ENCODE data around the gene CSRNP3.

Gene CSRNP3

DNA sequence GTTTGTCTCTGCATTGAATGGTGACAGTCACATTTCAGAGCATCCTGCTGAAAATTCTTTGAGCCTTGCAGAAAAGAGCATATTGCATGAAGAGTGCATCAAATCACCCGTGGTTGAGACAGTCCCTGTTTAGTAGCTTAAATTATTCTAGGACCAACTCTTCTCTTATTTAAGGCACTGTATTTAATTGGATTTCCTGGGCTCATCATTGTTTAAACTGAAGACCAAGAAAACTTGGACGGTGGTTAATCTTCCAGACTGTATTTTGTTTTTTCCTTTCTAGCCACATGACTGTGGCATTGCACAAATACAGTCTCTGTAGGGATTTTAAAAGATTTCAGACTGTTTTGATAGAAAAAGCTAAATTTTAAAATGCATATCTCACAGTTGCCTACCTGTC, 210.1 kb downstream of the CSRNP3 start:
- DNase-seq (ENCODE audit: low read depth, low spot score) = no peak

DNA sequence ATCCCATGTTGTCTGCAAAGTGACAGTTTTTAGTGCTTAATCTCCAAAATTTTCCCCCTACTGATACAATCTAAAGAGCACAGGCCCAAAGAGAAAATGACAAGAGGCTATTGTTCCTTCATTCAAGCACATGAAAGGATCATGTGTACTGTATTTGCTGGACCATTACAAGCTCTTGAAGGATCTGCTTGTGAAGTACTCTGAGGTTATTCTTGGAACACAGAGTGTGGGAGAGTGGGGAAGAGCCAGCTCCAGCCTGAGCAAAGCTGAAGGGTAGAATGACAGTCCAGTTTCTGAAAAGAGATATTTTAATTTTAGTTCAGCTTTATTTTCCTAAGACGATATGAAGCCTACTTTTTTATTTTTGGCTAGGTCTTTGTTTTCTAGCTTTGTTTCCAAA, 212.3 kb downstream of the CSRNP3 start:
- no peak for DNase-seq (ENCODE audit: low read depth, low spot score)

DNA sequence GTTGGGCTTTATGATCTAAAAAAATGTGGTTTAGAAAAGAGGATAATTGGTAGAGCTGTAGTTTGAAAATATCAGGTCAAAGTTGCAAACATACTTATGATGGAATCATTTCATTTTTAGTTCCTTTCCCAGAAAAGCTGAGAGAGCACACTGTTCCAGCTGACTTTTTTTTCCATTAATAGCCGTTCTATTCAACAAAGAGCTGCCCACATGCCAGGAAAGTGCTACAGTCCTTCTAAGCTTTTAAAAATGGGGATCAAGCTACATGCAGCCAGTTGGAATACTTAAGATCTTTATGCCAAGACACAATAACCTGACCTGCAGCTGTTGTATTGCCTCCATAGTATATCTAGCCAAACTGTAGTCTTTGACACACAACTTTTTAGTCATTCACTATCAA, 213.0 kb downstream of the CSRNP3 start:
- no peak for DNase-seq (ENCODE audit: low read depth, low spot score)

DNA sequence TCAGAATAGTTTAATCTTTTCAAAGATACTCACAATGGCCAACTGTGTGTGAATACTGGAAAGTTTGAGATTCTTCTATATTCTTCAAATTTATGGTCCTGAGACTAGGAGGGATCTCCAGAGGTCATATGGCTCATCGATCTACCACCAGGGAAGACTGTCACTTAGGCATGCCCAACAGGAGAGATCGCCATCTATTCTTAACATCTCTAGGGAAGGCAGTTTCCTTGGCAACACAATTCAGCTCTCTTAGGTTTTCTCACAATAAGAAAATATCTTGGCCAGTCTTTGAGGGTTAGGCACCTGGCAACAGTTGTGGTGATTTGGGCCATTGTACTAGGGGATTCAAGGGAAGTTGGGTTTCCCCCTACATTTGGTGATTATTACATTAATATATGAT, 217.3 kb downstream of the CSRNP3 start:
- no peak for DNase-seq (ENCODE audit: low read depth, low spot score)

DNA sequence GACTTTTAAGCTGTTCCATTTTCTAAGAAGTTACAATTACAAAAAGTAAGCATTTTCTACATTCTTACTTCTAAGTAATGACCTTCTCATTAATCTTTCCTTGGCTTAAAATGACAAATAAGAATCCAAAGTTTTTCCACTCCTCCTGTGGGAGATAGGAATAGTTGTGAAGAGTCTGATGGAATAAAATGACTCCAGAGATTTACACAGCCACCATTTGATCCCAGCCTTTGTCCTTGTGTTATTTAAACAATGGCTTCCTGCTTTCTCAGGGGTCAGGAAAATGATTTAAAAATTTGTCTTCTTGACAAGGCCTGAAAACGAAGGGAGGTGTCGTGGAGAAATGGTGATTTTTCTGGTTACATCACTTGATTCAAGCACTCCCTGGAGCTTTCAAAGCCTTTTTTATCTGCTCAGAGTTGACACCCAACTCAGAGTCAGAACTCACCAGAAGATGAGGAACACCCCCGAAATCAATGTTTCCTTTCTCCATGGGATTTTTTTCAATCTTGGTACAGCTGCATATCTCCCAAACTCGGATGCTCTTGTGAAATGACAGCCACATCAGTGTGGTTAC, 218.0 kb downstream of the CSRNP3 start:
- no peak for DNase-seq (ENCODE audit: low read depth, low spot score)

DNA sequence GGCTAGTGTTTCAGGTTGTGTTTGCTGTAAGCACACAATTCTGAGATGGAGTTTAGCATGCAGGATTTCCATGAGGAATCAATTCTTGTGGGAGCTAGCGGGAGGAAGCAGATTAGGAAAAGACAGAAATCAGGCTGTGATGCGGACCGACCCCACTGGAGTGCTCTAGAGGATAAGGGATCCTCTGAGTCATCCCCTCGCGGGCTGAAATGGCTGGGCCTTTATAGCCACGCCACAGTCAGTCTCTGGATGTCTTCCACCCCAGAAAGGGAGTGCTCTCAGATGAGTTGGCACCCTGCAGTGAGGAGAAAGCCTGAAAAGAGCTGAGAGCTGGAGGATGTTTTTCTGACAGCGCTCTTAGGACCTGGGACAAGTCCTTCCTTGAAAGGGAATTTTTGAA, 222.1 kb downstream of the CSRNP3 start:
- DNase-seq (ENCODE audit: low read depth, low spot score) = peak; percentile 12

DNA sequence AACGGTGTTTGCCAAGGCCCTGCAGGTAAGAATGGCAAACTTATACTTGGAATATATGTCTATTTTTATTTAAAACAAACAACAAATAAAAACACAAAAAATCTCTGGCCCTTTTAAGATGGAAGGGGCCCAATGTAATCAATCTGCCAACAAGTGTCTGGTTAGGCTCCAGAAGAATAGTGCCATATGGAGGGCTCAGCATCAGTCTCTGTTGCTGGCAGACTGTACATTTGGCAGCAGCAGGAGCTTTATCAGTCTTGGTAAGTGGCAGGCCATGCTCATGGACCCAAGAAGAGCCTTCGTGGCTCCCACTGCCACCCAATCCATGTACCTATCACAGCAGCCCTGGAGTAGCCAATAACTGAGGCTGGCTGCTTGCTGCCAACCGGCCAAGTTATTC, 223.4 kb downstream of the CSRNP3 start:
- DNase-seq (ENCODE audit: low read depth, low spot score) = no peak

DNA sequence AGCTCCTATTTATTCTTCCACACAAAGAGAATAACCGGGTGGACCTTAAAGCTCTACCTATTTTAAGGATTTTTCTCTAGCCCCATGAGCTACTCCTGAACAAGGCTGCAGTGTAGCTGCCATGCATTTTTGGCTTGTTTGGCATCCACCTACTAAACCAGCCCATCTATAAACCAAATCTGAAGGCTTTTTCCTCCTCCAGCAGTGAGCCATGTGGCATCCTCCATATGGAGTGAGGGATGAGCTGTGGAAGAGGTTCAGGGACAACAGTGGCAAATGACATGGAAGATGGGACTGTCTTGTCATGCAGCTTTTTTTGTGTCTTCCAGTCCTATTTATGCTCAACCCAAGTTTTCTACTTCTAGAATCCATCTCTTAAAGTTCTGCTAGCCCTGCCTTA, 224.3 kb downstream of the CSRNP3 start:
- no peak for DNase-seq (ENCODE audit: low read depth, low spot score)

DNA sequence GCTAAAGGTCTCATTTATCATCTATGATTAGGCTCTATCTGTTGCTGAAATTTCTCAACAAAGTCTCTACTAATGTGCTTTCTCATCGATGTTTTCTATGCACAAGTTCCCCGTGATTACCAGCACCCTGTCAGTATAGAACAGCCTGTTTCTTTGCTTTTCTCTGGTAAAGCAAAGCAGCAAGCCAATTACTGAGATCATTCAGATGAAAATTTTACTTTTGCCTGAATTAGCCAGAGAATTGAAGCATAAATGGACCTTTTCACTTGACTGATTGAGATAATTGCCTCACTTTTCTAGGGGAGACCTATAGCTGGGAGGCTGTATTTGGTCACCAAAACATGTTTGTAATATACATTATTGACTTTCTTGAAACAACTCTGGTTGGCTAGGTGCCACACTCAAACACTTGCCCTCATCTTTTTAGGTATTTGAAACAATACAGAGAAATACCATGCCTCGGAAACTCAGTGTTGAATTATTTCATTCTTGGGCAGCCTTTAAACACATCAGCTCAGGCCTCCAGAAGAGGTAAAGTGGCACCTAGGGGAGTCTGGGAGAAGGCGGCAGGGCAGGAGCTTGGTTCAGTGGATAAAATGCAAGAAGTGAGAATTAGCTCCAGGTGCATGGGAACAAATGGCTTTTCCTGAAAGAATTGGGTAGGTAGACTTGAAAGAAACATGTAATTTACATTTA, 228.4 kb downstream of the CSRNP3 start:
- DNase-seq (ENCODE audit: low read depth, low spot score) = no peak

DNA sequence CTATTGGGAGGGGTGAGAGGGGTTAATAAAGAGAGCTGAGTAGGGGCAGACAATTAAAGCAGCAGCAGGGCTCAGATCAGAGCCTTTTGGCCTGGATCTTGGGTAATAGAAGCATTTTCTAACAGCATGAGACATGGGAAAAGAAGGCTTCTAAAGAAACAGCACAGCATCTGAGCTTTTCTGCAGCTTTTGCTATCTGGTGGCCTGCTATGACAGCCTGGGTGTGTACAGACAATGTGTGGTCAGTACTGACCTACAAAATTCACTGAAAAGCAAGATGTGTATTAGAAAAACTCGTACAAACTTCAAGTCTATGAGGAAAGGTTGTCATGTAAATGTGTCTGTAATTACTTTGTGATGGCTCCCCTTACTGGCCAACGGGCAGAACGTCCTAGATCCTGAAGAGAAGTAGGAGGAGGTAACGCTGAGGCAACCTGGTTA, 229.0 kb downstream of the CSRNP3 start:
- peak; percentile 21 for DNase-seq (ENCODE audit: low read depth, low spot score)

DNA sequence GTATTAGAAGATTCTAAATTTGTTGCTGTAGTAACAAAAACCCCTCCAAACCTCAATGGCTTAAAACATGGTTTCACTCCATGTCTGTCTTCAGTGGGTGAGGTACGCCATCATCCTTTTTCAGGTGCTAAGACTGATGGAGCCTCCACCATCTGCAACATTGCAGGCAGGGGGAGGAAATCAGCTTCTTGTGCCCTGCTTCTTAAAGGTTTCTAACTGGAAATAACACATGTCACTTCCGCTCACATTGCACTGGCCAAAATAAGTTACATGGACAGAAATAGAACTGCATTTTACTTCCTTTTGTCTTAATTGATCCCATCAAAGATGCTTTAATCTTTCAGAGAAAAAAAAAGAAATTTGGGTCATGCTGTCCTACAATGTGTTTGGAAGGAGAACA, 230.4 kb downstream of the CSRNP3 start:
- no peak for DNase-seq (ENCODE audit: low read depth, low spot score)

DNA sequence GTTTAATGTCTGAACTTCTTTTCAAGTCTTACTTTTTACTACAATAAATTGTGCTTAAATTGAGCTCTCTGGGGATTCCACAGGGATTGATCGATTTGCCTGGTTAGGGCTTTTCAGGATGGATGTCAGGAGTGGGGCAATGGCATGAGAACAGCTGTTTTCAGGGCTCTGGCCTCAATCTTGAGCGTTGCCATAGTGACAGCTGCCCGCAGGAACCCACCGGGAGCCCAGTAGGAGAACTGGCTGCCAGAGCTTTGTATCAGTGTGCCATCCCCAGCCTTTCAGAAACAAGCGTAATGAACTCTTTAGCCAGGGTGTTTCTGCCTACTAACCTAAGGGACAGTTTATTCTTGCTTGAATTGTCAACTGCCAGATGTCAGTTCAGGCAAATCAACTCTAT, 231.0 kb downstream of the CSRNP3 start:
- no peak for DNase-seq (ENCODE audit: low read depth, low spot score)

DNA sequence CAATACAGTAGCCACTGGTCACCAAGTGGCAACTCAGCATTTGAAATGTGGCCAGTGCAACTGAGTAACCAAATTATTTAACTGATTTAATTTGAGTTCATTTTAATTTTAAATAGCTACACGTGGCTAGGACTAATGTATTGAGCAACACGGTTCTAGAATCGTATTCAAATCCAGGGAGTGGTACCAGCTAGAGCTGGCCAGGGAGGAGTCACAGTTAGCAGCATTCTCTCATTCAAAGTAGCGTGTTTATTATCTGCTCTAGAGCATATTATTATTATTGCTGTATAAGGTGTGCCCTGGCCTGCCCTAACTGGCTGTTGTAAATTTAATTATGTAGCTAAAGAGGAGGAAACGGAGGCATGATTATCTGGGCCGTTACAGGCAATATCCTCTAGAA, 231.6 kb downstream of the CSRNP3 start:
- no peak for DNase-seq (ENCODE audit: low read depth, low spot score)

DNA sequence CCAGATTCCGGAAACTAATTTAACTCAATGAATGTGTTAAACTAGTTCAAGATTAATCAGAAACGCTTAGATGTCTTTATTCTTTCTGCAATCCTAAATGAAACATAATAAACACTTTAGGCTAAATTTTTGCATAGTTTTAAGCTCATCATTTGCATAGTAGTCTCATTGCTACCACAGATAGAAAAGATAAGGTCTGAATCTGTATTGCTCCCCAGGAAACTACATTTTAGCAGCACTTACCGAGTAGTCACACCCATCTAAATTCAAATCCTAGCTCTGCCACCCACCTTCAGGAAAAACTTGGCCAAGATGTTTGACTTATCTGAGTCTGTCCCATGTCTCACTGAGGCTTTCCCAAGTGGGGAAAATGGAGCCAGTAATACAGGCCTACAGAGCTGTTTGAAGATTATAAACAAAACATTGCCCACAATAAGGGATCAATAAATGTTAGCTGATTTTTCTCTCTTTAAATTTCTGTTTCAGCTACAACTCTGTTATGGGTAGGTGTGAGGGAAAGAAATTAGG, 237.5 kb downstream of the CSRNP3 start:
- DNase-seq (ENCODE audit: low read depth, low spot score) = no peak

DNA sequence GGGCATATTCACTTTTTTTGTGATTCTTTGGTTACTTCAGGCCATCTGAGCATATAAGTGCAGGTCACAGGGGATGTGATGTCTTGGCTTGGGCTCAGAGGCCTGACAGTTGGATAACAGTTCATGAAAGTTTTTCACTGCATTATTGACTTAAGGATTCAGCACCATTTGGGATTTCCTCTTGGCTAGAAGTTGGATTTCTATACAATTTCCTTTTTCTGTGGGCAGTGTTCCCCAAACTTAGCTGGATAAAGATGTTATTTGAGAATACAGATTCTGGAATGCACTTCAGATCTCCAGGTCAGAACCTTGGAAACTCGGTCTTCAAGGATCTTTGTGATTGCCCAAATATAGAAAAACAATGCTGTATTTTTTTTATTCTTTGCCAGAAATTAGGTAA, 246.6 kb downstream of the CSRNP3 start:
- DNase-seq (ENCODE audit: low read depth, low spot score) = no peak

DNA sequence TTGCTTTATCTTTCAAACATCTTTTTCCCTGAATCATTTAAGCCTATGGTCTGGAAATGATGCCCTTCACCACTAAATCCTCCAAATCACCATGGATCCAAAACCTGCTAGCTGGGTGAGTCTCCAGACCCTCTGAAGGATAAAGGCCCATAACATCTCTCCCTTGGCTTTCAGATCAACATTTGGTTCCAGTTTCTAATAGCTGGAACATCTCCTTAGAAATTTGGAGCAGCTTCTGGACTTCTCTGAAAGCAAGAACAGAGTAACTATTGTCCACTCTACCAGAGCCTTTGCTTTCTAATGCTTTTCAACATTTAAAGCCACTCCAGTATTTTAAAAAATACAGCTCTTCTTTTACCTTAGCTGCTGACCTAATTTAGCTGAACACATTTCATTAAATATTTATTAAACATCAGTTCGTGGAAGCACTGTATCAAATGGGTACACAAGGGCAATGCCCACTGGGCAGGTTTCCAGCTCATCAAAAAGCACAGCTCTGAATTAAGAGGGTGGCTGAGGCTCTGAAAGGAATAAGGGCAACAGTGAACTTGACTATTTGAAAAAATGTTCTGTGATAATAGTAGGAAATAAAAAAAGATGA, 249.2 kb downstream of the CSRNP3 start:
- no peak for DNase-seq (ENCODE audit: low read depth, low spot score)

DNA sequence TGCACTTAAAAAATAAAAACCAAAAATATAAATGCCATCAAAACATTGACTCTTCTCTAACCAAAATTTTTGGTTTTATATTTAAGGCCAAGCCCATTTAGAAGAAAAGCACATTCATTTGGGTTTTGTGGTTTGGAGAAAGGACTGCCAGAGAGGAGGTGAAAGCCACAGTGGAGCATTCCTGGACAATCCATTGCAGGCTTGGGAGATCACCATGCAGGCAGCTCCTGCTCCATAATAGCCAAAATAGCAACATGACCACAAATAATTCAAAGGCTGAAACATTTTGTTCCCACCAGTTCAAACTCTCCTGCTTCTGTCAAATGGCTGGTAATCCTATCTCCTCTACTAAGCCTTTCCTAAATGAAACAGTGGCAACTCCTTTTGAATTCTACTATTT, 251.0 kb downstream of the CSRNP3 start:
- DNase-seq (ENCODE audit: low read depth, low spot score) = no peak

DNA sequence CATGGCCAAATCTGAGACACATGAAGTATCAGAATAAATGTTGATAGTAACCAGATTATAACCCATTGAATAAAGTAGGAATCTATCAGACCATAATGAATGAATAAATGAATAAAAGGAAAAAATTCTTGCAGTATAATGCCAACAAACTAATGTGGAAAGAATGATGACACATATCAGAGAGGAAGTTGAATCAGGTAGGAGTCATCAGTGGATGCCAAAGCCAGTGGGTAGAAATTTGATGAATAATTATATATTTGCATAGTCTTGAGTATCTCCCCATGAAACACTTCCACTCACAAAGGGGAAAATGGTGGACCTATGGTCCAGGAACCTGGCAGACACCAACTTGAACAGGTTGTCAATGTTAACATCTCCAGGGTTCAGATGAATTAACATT, 255.9 kb downstream of the CSRNP3 start:
- DNase-seq (ENCODE audit: low read depth, low spot score) = no peak
